Smooth muscle cell (in vitro differentiated cells): ENCODE measurements around the gene EML1. TPM values are rescaled to one million over a fixed set of nuclear protein-coding genes. Genes with fewer than 3 reads are reported as not detected.
A peak's percentile ranks its signal among the peaks of the same experiment; 100 is the strongest.

ENCODE experiments used
- DNase-seq: peaks from one replicate; lab custom pipeline; 2025; ENCODE audit not compliant: unreplicated experiment; lab: John Stamatoyannopoulos, UW
- H2AFZ ChIP-seq: fragments of 200-600 bp; sonication (generic); 2 replicates; pipeline ENCODE4 v1.6.0; 2016; ENCODE audit warnings: antibody characterized with exemption, low read depth, mild to moderate bottlenecking
- H3F3A ChIP-seq: fragments of 200-600 bp; sonication (generic); 2 replicates; pipeline ENCODE4 v1.6.0; 2017; ENCODE audit warnings: antibody characterized with exemption, low read depth
- H3K27ac ChIP-seq: fragments of 200-600 bp; sonication (generic); 2 replicates; pipeline ENCODE4 v1.5.1; 2016; ENCODE audit warnings: low read depth, mild to moderate bottlenecking
- H3K27me3 ChIP-seq: fragments of 200-600 bp; sonication (generic); 2 replicates; pipeline ENCODE4 v1.6.1; 2016; ENCODE audit warnings: low read depth, mild to moderate bottlenecking
- H3K36me3 ChIP-seq: fragments of 200-600 bp; sonication (generic); 2 replicates; pipeline ENCODE4 v1.5.1; 2016; ENCODE audit warnings: low read depth
- H3K4me1 ChIP-seq: fragments of 200-600 bp; sonication (generic); 2 replicates; pipeline ENCODE4 v1.5.1; 2016; ENCODE audit warnings: low read depth
- H3K4me2 ChIP-seq: fragments of 200-600 bp; sonication (generic); 2 replicates; pipeline ENCODE4 v1.6.0; 2016; ENCODE audit warnings: mild to moderate bottlenecking
- H3K4me3 ChIP-seq: fragments of 200-600 bp; sonication (generic); 2 replicates; pipeline ENCODE4 v1.5.1; 2016; ENCODE audit warnings: mild to moderate bottlenecking
- H3K79me2 ChIP-seq: fragments of 200-600 bp; sonication (generic); 2 replicates; pipeline ENCODE4 v1.6.0; 2016; ENCODE audit warnings: low read depth, mild to moderate bottlenecking
- H3K9ac ChIP-seq: fragments of 200-600 bp; sonication (generic); 2 replicates; pipeline ENCODE4 v1.6.0; 2016; ENCODE audit warnings: low read depth
- H3K9me3 ChIP-seq: fragments of 200-600 bp; sonication (generic); replicated peaks from 2 replicates; pipeline ENCODE4 v1.5.1; 2016; ENCODE audit warnings: low read depth
- H4K20me1 ChIP-seq: fragments of 200-600 bp; sonication (generic); 2 replicates; pipeline ENCODE4 v1.6.0; 2016; ENCODE audit warnings: low read depth
- CTCF ChIP-seq: fragments of 200-600 bp; sonication (generic); IDR thresholded peaks from 2 replicates; pipeline ENCODE4 v1.5.1; 2017; ENCODE audit warnings: borderline replicate concordance, mild to moderate bottlenecking, antibody characterized with exemption; ENCODE audit not compliant: insufficient read depth, poor library complexity, severe bottlenecking
- WGBS: methylation state at CpG from one replicate; pipeline ENCODE4 v1.1.7; 2016; ENCODE audit warnings: low lambda C conversion rate; 5-methylcytosine and 5-hydroxymethylcytosine counted together
- polyA plus RNA-seq: library from polyadenylated mRNA; unstranded; fragments of >200 nt; fragmentation: Nextera tagmentation; extraction: Ambion mirVana; gene quantifications from 2 replicates; pipeline ENCODE4 v1.2.1, GENCODE V29; 2016
- total RNA-seq: library from RNA; depleted of rRNA; stranded (reverse); fragments of >200 nt; gene quantifications from 2 replicates; pipeline ENCODE4 v1.2.3, GENCODE V29; 2014

Gene EML1
- total and polyA plus RNA-seq, 2 experiments from 2014 or later, result 13.0 to 31.2 TPM

GRCh38 chr14:99792210-99792535 is 1.0 kb upstream of the EML1 start:
- Histone ChIP-seq H3K27ac (peak overlapping the region; percentile 78), H3K79me2 (peaks cover 22% of the 10 kb centered on the region), H3K9ac (peak overlapping the region; percentile 89), H3K36me3 (no peaks in the 10 kb centered on the region), H3K9me3 (no peaks in the 10 kb centered on the region), H3K4me3 (peak overlapping the region; percentile 54), H4K20me1 (peaks cover 27% of the 10 kb centered on the region), H3K4me1 (peaks cover 20% of the 10 kb centered on the region), H3F3A (peaks cover 12% of the 10 kb centered on the region), H2AFZ (peak overlapping the region; percentile 92), H3K27me3 (no peaks in the 10 kb centered on the region), H3K4me2 (peak overlapping the region; percentile 94)
- DNase-seq, result no peak
- TF ChIP-seq CTCF, result no peak
- WGBS, result 89% methylated on average over 6 of the region's 6 CpGs

- H3F3A ChIP-seq, result peaks cover 12% of the 10 kb centered on the region
- H3K27me3 ChIP-seq, result no peaks in the 10 kb centered on the region
- peak overlapping the region; percentile 78 for H3K27ac ChIP-seq
- no peak for DNase-seq
- no peaks in the 10 kb centered on the region for H3K9me3 ChIP-seq
- H3K4me2 ChIP-seq, result peak overlapping the region; percentile 94
- H3K9ac ChIP-seq, result peak overlapping the region; percentile 89
- peak overlapping the region; percentile 92 for H2AFZ ChIP-seq
- peak overlapping the region; percentile 54 for H3K4me3 ChIP-seq
- peaks cover 20% of the 10 kb centered on the region for H3K4me1 ChIP-seq
- H3K36me3 ChIP-seq, result no peaks in the 10 kb centered on the region
- H4K20me1 ChIP-seq, result peaks cover 32% of the 10 kb centered on the region
- WGBS, result 13% methylated on average over 22 of the region's 65 CpGs
- peaks cover 28% of the 10 kb centered on the region for H3K79me2 ChIP-seq
- no peak for TF ChIP-seq CTCF
Observed at GRCh38 chr14:99792551-99793212, 531 bp upstream of the EML1 start.

GRCh38 chr14:99794151-99794780 is 1.1 kb downstream of the EML1 start:
- Histone ChIP-seq H3K9ac (peak overlapping the region; percentile 75), H3K4me3 (peak overlapping the region; percentile 82), H3K4me1 (peaks cover 20% of the 10 kb centered on the region), H2AFZ (peak overlapping the region; percentile 88), H3K27me3 (no peaks in the 10 kb centered on the region), H4K20me1 (peaks cover 47% of the 10 kb centered on the region), H3K36me3 (no peaks in the 10 kb centered on the region), H3K79me2 (peaks cover 42% of the 10 kb centered on the region), H3F3A (peaks cover 12% of the 10 kb centered on the region), H3K9me3 (no peaks in the 10 kb centered on the region), H3K27ac (peak overlapping the region; percentile 50), H3K4me2 (peak overlapping the region; percentile 98)
- TF ChIP-seq CTCF, result no peak
- DNase-seq, result no peak
- 62% methylated on average over 4 of the region's 4 CpGs for WGBS

GRCh38 chr14:99795046-99795445 is 1.8 kb downstream of the EML1 start:
- DNase-seq, result no peak
- no peak overlapping the region for H3K27ac ChIP-seq
- H3K9me3 ChIP-seq, result no peaks in the 10 kb centered on the region
- no peak overlapping the region for H3K4me2 ChIP-seq
- peaks cover 50% of the 10 kb centered on the region for H3K79me2 ChIP-seq
- H3K4me3 ChIP-seq, result peak overlapping the region; percentile 82
- no peak for TF ChIP-seq CTCF
- H3K27me3 ChIP-seq, result no peaks in the 10 kb centered on the region
- H2AFZ ChIP-seq, result no peak overlapping the region
- peaks cover 55% of the 10 kb centered on the region for H4K20me1 ChIP-seq
- H3K9ac ChIP-seq, result no peak overlapping the region
- 96% methylated on average over 4 of the region's 4 CpGs for whole genome bisulfite sequencing
- H3F3A ChIP-seq, result peaks cover 12% of the 10 kb centered on the region
- no peaks in the 10 kb centered on the region for H3K36me3 ChIP-seq
- H3K4me1 ChIP-seq, result peaks cover 20% of the 10 kb centered on the region
